Memory B cell (primary cell): ENCODE data around the gene FRMPD4.

Experiments
- ATAC-seq: fragments of 150-1000 bp; cut with Tn5 transposase; 2 replicates; pipeline ENCODE4 v1.10.0; 2021; ENCODE audit warnings: low read depth, mild to moderate bottlenecking, moderate library complexity
- DNase-seq, 2 donors: peaks; one replicate each; pipeline ENCODE4 v3.0.0; 2022; ENCODE audit warnings: low spot score in 2 of 2
- H3K27ac Mint-ChIP-seq: one replicate; pipeline ENCODE4 v1.8.0; 2022; ENCODE audit warnings: mild to moderate bottlenecking, moderate library complexity, mixed read lengths
- H3K27me3 Mint-ChIP-seq: one replicate; pipeline ENCODE4 v1.8.0; 2022; ENCODE audit warnings: mixed read lengths
- H3K36me3 Mint-ChIP-seq: one replicate; pipeline ENCODE4 v1.8.0; 2022; ENCODE audit warnings: mild to moderate bottlenecking, mixed read lengths
- H3K4me1 Mint-ChIP-seq: one replicate; pipeline ENCODE4 v1.8.0; 2022; ENCODE audit warnings: mixed read lengths
- H3K4me3 Mint-ChIP-seq: one replicate; pipeline ENCODE4 v1.8.0; 2022; ENCODE audit warnings: mild to moderate bottlenecking, moderate library complexity, mixed read lengths
- H3K9me3 Mint-ChIP-seq: one replicate; pipeline ENCODE4 v1.8.0; 2022; ENCODE audit warnings: mixed read lengths

The FRMPD4 gene

DNA sequence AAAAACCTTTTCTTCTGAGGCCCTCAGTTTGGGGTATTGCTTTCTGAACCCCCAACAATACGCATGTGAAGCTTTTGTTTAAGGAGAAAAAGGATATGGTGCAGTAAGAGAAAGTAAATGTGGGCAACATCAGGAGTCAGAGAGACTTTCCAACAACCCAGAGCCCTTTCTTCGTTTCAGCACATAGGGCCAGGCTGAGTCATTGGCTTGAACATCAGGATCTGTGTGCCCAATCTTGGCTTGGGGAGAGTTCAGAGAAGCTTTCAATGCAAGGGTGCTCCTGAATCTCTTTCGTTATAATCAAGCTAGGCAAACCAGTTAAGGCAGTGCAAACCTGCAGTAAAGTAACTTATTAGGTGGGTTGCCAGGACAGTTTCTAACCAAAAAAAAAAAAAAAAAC, 191.2 kb downstream of the FRMPD4 start:
- Mint-ChIP-seq H3K9me3 (no peaks in the 10 kb centered on the region), H3K36me3 (no peaks in the 10 kb centered on the region), H3K4me3 (no peak overlapping the region), H3K4me1 (no peaks in the 10 kb centered on the region), H3K27me3 (no peaks in the 10 kb centered on the region), H3K27ac (no peak overlapping the region)
- DNase-seq (no peak), ATAC-seq (no peak)

DNA sequence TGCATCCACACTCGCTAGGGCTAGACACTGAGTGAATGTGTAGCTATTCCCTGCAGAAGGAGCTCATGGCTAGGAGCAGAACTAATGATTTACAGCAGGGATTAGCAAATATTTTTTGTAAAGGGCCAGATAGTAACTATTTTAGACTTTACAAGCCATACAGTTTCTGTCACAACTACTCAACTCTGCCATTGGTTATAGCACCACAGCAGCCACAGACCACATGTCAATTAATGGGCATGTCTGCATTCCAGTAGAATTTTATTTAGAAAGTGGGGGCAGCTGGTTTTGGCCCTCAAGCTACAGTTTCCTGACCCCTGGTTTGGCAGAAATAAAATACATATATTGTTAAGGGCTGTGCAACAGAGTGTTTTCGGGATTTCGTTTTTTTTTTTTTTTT, 192.6 kb downstream of the FRMPD4 start:
- Mint-ChIP-seq H3K4me3 (no peak overlapping the region), H3K27ac (no peak overlapping the region), H3K27me3 (no peaks in the 10 kb centered on the region), H3K4me1 (no peaks in the 10 kb centered on the region), H3K9me3 (no peaks in the 10 kb centered on the region), H3K36me3 (no peaks in the 10 kb centered on the region)
- no peak for DNase-seq
- ATAC-seq, result no peak

DNA sequence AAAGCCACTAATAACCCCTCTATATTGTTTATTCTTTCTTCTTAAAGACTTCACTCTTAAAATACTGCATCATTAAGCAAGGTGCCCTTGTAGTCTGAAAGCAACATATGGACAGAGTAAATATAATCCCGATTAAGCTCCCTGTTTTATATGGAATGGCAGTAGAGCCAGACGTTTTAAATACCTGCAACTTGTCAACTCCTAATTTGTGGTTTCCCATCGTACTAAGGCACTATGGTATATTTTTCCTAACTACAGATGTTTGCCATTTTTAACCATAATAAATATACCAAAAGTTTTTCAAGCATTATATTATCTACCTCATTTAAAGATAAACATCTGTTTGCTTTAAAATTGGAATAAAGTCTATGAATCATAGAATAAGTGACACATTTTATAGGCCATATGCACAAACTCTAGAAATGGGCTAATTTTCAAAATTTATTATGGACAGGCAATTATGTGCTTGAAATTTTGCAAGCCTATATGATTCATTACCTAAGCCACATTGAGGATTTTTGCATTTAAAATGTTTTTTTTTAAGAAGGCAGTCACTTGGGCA, 194.6 kb downstream of the FRMPD4 start:
- H3K4me1 Mint-ChIP-seq, result no peaks in the 10 kb centered on the region
- ATAC-seq, result no peak

DNA sequence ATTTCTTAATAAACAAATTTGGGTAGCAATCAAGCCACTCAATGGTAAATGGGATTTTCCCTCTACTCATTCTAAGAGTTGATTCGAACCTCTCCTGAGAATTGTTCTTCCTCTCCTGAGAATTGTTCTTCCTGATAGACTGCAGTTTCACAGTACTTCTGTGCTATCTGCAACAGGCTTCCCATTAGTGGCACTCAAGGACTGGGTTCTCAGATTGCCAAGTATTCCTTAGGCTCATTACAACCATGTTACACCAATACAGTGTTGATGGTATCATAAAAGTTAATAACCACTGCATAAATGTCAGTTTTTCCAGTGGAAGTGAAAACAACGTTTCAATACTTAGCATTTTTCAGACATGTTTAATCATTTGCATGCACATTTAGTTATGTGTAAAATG, 201.6 kb downstream of the FRMPD4 start:
- DNase-seq (no peak), ATAC-seq (no peak)
- peaks cover 1% of the 10 kb centered on the region for H3K9me3 Mint-ChIP-seq
- no peak overlapping the region for H3K4me3 Mint-ChIP-seq
- peaks cover 8% of the 10 kb centered on the region for H3K27me3 Mint-ChIP-seq
- no peak overlapping the region for H3K27ac Mint-ChIP-seq
- no peaks in the 10 kb centered on the region for H3K4me1 Mint-ChIP-seq
- no peaks in the 10 kb centered on the region for H3K36me3 Mint-ChIP-seq

More for the DNA sequence above, 194.6 kb downstream of the FRMPD4 start:
- no peaks in the 10 kb centered on the region for H3K9me3 Mint-ChIP-seq
- no peaks in the 10 kb centered on the region for H3K27me3 Mint-ChIP-seq
- no peaks in the 10 kb centered on the region for H3K36me3 Mint-ChIP-seq
- H3K4me3 Mint-ChIP-seq, result no peak overlapping the region
- no peak for DNase-seq
- no peak overlapping the region for H3K27ac Mint-ChIP-seq

DNA sequence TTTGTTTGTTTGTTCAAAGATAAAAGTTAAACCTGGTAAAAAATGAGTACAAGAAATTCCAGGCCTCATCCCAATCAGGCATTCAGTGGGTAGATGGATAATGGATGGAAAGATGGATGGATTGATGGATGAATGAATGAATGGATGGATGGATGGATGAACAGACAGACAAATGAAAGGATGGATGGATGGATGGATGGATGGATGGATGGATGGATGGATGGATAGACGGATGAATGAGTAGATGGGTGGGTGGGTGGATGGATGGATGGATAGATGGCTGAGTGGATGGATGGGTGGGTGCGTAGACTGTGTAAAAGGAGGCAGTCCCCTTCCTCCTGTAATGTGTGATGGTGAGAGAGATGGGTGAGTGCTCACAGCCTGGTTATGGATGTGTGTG, 206.7 kb downstream of the FRMPD4 start:
- H3K4me3 Mint-ChIP-seq, result no peak overlapping the region
- peaks cover 12% of the 10 kb centered on the region for H3K27me3 Mint-ChIP-seq
- H3K36me3 Mint-ChIP-seq, result no peaks in the 10 kb centered on the region
- no peaks in the 10 kb centered on the region for H3K4me1 Mint-ChIP-seq
- peaks cover 2% of the 10 kb centered on the region for H3K9me3 Mint-ChIP-seq
- ATAC-seq, result no peak
- no peak for DNase-seq
- no peak overlapping the region for H3K27ac Mint-ChIP-seq

DNA sequence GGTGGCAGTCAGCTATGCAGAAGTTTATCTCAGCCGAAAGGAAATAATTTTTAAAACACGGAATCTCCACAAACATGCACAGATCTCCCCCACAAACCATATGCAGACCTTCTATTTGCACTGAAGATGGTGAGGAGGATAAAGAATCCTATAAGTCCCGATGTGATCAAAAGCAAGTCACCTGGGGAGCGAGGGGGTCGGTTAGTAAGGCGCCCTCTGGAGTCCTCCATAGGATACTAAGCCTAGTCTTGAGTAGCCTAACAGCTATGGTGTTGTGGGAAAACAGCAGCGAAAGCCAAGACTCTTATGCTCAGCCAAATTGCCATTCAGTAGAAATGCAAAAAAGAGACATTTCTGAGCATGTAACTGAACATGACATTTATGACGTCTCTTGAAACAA, 210.9 kb downstream of the FRMPD4 start:
- Mint-ChIP-seq H3K27ac (no peak overlapping the region), H3K9me3 (peaks cover 2% of the 10 kb centered on the region), H3K4me1 (no peaks in the 10 kb centered on the region), H3K4me3 (no peak overlapping the region), H3K27me3 (peaks cover 7% of the 10 kb centered on the region), H3K36me3 (no peaks in the 10 kb centered on the region)
- ATAC-seq (no peak), DNase-seq (no peak)

DNA sequence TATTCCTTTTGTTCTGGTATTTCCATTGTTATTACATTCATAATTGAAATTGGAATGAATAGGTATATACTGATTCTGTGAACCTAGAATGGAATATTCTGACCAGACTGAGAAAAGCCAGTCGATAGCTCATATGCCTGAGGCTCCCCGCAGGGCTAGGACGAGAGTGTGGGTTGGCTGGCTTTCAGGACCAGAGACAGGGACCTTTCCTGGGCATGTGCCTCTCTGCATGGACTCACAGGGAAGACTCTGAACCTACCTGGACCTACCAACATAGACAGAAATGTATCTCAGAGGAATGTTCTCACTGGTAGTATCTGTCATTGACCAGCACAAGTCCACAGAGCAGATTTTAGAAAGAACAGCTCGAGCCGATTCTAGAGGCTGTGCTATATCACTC, 214.6 kb downstream of the FRMPD4 start:
- peaks cover 3% of the 10 kb centered on the region for H3K27me3 Mint-ChIP-seq
- H3K4me1 Mint-ChIP-seq, result no peaks in the 10 kb centered on the region
- no peak for ATAC-seq
- no peaks in the 10 kb centered on the region for H3K36me3 Mint-ChIP-seq
- no peak overlapping the region for H3K27ac Mint-ChIP-seq
- H3K9me3 Mint-ChIP-seq, result no peaks in the 10 kb centered on the region
- no peak overlapping the region for H3K4me3 Mint-ChIP-seq
- DNase-seq, result no peak

DNA sequence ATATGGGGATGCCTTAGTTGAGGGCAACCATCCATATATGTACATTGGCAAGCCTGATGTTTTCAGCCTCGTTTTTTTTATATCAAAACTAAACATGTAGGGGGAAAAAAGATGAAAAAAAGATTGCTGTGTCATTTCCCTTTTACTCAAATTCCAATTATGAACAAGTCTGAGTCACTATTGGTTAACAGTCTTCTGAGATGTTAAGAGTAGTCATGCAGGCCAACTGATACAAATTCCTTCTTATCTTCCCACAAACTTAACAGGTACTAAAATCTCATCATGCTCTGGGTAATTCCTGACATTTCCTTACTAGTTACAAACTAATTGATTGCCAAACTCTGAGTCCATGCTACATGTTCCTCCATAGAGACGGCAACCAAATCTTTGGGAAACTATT, 222.1 kb downstream of the FRMPD4 start:
- H3K27ac Mint-ChIP-seq, result no peak overlapping the region
- H3K9me3 Mint-ChIP-seq, result no peaks in the 10 kb centered on the region
- H3K27me3 Mint-ChIP-seq, result peaks cover 5% of the 10 kb centered on the region
- no peak overlapping the region for H3K4me3 Mint-ChIP-seq
- no peaks in the 10 kb centered on the region for H3K4me1 Mint-ChIP-seq
- H3K36me3 Mint-ChIP-seq, result no peaks in the 10 kb centered on the region
- no peak for DNase-seq
- ATAC-seq, result no peak

DNA sequence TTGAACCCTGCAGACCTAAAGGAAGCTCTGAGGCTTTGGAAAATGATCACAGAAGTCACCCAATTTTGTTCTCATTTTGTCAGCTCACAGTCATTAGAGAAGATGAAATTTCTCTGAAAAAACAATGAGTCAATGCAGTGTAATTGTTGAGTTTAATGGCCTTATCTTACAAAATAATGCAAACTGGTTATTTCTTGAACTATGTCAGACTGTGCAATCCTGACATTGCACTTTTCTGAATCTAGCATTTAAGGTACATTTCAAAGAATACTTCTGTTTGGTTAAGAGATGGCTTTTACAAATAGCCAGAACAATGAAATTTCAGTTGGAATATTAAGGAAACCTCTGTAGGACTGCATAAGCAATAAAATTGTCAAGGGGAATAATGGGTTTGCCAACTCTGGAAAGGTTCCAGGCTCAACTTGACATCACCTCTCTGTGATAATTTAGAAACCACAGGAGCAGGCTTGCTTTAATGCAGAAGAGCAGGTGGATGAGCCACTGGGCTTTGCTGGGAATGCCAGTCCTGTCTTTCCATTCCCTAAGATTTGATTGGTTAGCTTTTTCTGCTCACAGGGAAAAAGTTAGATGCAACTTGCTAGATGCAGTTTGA, 222.8 kb downstream of the FRMPD4 start:
- H3K4me1 Mint-ChIP-seq, result no peaks in the 10 kb centered on the region
- H3K9me3 Mint-ChIP-seq, result no peaks in the 10 kb centered on the region
- H3K27me3 Mint-ChIP-seq, result peaks cover 5% of the 10 kb centered on the region
- ATAC-seq (no peak), DNase-seq (no peak)
- H3K27ac Mint-ChIP-seq, result no peak overlapping the region
- H3K36me3 Mint-ChIP-seq, result no peaks in the 10 kb centered on the region
- H3K4me3 Mint-ChIP-seq, result no peak overlapping the region

DNA sequence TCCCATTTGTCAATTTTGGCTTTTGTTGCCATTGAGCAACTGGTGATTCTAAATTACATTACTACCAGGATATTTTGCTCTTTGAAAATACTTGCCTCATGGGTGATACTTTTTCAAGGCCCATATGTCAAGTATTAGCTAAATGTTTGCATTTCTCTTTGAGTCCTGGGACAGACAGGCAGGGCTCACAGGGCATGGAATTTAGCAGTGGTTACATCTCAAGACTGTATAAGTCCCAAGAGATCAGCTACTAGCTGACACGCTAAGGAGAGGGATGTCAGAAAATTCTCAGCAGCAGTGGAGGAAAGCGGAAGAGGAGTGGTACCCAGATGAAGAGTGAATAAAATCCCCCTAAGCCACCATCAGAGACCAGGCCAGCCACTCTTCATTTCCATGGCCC, 224.9 kb downstream of the FRMPD4 start:
- no peak for DNase-seq
- no peaks in the 10 kb centered on the region for H3K9me3 Mint-ChIP-seq
- H3K27me3 Mint-ChIP-seq, result peaks cover 3% of the 10 kb centered on the region
- no peaks in the 10 kb centered on the region for H3K36me3 Mint-ChIP-seq
- H3K27ac Mint-ChIP-seq, result no peak overlapping the region
- no peak overlapping the region for H3K4me3 Mint-ChIP-seq
- ATAC-seq, result no peak
- H3K4me1 Mint-ChIP-seq, result no peaks in the 10 kb centered on the region

DNA sequence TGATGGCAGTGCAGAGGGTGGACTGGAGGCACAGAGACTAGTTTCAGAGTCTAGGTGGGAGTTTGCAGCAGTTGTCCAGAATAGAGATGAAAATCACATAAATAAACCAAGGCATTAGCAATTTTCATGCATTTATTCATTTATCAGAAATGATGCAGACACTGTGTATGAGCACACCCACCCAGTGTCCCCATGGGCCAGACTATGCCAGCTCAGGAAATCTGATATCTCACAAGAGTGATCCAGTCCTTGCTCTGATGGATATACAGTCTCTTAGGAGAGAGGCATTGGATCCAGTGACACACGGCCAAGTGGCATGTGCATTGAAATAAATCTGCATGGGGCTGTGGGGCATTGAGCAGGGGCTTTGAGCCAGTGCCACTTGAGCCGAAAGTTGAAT, 228.2 kb downstream of the FRMPD4 start:
- Mint-ChIP-seq H3K9me3 (no peaks in the 10 kb centered on the region), H3K27me3 (peaks cover 3% of the 10 kb centered on the region), H3K27ac (no peak overlapping the region), H3K4me1 (peaks cover 2% of the 10 kb centered on the region), H3K4me3 (no peak overlapping the region), H3K36me3 (no peaks in the 10 kb centered on the region)
- ATAC-seq (no peak), DNase-seq (no peak)

DNA sequence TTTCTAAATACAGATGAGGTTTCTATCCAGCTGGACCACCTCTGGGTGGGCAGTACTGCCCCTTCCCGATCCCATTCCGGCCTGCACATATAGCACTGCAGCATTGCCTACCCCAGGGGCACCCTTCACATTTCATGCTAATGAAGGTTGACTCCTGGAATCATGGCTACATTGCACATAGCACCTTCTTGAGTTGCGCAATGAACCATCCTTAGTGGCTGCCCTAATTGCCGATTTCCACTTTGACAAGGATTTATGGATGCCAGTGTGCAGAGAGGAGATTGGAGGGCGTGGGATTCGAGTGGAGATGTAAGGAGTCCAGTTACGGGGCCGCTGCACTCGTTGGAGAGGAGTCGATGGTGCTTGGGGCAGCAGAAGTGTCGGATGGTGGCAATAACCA, 229.0 kb downstream of the FRMPD4 start:
- Mint-ChIP-seq H3K9me3 (no peaks in the 10 kb centered on the region), H3K4me1 (peaks cover 2% of the 10 kb centered on the region), H3K27ac (no peak overlapping the region), H3K4me3 (no peak overlapping the region), H3K27me3 (peaks cover 3% of the 10 kb centered on the region), H3K36me3 (no peaks in the 10 kb centered on the region)
- ATAC-seq, result no peak
- DNase-seq, result no peak

DNA sequence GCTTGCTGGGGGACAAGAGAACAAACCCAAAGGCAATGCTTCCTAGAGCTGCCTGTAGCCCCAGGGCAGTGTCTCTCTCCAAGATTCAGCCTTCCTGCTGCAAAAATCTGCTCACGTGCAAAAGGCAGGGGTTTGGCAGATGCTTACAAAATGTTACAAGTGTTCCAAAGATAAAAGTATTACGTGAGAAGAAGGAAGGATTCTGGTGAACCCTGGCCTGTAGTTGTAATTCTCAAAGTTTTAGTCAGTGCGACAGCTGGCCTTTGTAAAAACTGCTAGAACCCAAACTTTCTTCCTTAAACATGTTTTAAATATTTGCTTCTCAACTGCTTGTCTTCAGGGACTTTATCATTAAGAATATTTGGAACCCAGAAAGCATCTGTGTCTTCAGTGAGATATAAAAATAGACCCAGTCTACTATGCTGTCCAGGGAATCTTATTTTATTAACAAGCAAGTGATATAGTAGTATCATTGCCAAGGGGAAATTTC, 232.3 kb downstream of the FRMPD4 start:
- no peak overlapping the region for H3K27ac Mint-ChIP-seq

DNA sequence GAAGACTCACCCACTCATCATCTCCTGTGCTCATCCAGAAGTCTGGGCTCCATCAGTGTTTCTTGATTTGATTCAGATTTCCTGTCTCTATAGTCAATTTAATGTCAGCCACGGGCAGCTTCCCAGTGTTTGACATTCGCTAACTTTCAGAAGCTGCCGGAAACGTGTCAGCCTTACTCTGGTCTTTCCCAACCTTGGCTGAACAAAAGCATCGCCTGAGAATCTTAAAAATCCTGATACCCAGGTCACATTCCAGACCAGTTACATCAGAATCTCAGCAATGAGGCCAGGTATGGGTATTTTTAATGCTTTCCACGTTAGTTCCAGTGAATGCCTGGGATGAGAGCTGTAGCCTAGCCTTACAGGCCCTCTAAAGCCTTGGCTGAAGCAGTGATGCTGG, 233.8 kb downstream of the FRMPD4 start:
- H3K27me3 Mint-ChIP-seq, result no peaks in the 10 kb centered on the region
- no peak for DNase-seq

More for the DNA sequence above, 232.3 kb downstream of the FRMPD4 start:
- no peaks in the 10 kb centered on the region for H3K36me3 Mint-ChIP-seq
- H3K4me3 Mint-ChIP-seq, result no peak overlapping the region
- peaks cover 2% of the 10 kb centered on the region for H3K4me1 Mint-ChIP-seq
- no peaks in the 10 kb centered on the region for H3K9me3 Mint-ChIP-seq
- no peaks in the 10 kb centered on the region for H3K27me3 Mint-ChIP-seq
- DNase-seq (no peak), ATAC-seq (no peak)

DNA sequence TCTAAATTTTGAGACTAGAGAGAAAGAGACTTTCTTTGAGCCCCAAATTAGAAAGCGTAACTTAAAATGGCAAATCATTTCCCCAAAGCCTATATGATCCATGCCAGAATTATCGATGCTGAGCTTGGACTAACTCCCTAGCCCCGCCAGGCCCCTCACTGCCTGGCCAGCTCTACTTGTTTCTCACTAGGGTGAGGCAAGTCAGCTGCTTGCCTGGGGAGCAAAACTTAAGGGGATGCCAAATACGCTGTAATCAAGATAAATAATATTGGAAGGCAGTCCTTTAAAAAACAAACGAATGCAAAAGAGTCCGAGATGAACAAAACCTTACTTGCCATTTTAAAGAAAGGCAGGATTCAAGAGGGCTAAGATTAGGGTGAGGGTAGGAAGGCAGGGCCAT, 236.0 kb downstream of the FRMPD4 start:
- Mint-ChIP-seq H3K9me3 (no peaks in the 10 kb centered on the region), H3K4me1 (no peaks in the 10 kb centered on the region), H3K27ac (no peak overlapping the region), H3K36me3 (no peaks in the 10 kb centered on the region), H3K27me3 (peaks cover 4% of the 10 kb centered on the region), H3K4me3 (no peak overlapping the region)
- DNase-seq, result no peak
- ATAC-seq, result no peak

More for the DNA sequence above, 233.8 kb downstream of the FRMPD4 start:
- ATAC-seq, result no peak
- peaks cover 2% of the 10 kb centered on the region for H3K4me1 Mint-ChIP-seq
- H3K9me3 Mint-ChIP-seq, result no peaks in the 10 kb centered on the region
- no peak overlapping the region for H3K4me3 Mint-ChIP-seq
- no peaks in the 10 kb centered on the region for H3K36me3 Mint-ChIP-seq
- H3K27ac Mint-ChIP-seq, result no peak overlapping the region
